Skeletal muscle cell (primary cell): Measurements from ENCODE around the gene MKRN2.
"Not testable (repeated sequence)": the region's sequence is repeated elsewhere in the genome, so short reads cannot be mapped to it uniquely, and the experiment has no call there.

Experiments used
- DNase-seq: peaks from one replicate; pipeline ENCODE4 v3.0.0-alpha.2; 2010; ENCODE audit warnings: low read depth
- H3K4me3 ChIP-seq: 2 replicates; pipeline ENCODE4 v1.5.1; 2011; ENCODE audit warnings: low read depth, mild to moderate bottlenecking, control low read depth, low read length, moderate library complexity

The MKRN2 gene

DNA sequence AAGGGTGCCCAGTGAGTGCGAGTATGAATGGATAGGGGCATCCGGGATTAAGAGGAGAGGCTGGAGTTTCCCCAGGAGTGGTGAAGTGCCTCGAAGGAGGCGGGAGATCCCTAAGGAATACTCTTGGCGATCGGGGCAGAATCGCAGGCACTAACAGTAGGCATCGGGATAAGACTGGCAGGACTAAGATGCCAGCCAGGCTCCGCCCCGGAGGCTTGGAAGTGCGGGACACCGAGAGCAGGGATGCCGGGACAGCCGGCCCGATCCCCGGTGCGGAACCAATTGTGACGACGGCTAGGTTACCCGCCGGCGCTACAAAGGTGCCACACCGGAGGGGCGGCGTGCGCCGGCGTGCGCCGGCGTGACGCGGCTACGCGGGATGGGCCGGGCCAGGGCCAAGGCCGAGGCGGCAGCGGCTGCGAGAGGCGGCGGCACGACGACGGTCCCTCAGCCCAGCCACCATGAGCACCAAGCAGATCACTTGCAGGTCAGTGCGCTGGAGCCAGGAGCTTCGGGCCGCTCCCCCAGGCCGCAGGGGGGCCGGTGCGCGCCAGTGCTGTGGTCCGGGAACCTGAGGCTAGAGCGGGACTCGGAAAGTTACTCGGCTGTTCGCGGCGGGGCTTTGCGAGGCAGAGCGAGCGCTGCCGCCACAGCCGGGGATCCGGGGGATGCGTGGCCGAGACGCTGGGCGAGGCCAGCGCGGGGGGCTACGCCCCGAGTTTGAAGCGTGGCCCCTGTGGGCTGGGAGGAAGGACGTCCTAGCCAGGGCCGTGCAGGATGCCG is at the start of gene MKRN2:
TSS of gene MKRN2 (plus strand) at position 398 of the 783 bp plus-strand sequence. CDS start at position 462, 64 bp downstream.
- DNase-seq = peak; percentile 51
- H3K4me3 ChIP-seq = peak within 1 kb of the TSS; percentile 87

DNA sequence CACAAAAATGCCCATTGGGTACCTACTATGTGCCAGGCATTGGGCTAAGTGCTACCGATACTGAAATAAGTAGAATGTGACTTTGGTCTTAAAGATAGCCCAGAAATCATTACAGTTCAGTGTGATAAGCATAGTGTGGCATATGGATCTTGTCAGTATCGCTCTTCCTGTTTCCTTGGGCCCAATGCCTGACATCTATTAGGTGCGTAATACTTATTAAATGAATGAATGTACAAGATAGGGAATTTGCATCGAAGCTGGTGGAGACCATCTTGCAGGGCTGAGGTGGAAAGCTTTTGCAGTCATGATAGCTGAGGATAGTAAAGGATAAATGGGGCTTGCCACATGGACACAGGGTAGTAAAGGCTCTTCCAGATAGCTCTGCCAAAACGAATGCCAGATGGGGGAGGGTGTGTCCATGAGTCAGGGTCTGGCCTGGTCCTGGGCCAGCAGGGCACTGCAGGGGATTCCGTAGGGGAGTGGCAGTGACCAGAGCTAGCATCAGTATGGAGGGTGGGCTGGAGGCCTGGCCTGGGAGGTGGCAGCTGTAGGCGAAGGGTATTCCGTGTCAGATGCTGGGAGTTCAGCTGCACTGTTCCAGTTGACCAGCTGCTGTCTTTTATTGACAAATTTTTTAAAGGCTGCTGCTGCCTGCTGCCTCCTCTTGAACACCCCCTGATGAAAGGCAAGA is 49.2 kb upstream of the MKRN2 start:
- peak; percentile 87 for DNase-seq
- H3K4me3 ChIP-seq = peak overlapping the region; percentile 17

GRCh38 chr3:12508291-12508700 is 48.6 kb upstream of the MKRN2 start:
- DNase-seq = peak; percentile 100
- peak overlapping the region; percentile 17 for H3K4me3 ChIP-seq

- no peak overlapping the region for H3K4me3 ChIP-seq
- DNase-seq = no peak
Measured at GRCh38 chr3:12509466-12509865, 47.4 kb upstream of the MKRN2 start.

GRCh38 chr3:12512534-12513118 is 44.3 kb upstream of the MKRN2 start:
- DNase-seq = no peak

GRCh38 chr3:12513694-12514446 is 43.0 kb upstream of the MKRN2 start:
- H3K4me3 ChIP-seq = no peak overlapping the region
- DNase-seq = no peak

More at GRCh38 chr3:12512534-12513118, 44.3 kb upstream of the MKRN2 start:
- no peak overlapping the region for H3K4me3 ChIP-seq

DNA sequence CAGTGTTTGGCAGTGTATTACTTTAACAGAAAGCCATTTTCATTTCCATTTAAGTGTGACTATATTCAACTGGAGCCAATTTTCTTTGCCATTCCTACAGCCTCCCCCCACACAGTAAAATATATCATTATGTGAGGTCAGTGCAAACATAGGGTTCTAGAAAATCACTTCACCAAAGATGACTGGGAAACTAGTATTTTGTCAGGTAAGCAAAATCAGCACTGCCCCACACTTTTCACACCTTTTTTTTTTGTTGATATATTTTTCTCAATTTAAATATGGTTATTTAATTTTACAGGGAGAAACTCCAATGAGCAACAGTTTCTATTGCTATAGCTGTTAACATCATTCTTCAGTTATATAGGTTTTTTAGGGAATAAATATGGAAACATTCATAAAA is 41.3 kb upstream of the MKRN2 start:
- H3K4me3 ChIP-seq = no peak overlapping the region
- DNase-seq = no peak

DNA sequence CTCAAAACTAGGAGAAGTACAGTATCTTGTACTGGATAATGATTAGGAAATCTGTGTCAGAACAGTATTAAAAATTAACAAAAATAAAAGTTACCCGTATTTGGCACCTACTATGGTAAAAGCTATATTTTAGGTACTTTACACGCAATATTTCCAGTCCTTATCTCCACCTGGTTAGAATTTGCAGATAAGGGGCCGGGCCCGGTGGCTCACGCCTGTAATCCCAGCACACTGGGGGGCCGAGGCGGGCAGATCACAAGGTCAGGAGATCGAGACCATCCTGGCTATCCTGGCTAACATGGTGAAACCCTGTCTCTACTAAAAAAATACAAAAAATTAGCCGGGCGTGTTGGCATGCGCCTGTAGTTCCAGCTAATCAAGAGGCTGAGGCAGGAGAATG is 40.0 kb upstream of the MKRN2 start:
- no peak overlapping the region for H3K4me3 ChIP-seq

DNA sequence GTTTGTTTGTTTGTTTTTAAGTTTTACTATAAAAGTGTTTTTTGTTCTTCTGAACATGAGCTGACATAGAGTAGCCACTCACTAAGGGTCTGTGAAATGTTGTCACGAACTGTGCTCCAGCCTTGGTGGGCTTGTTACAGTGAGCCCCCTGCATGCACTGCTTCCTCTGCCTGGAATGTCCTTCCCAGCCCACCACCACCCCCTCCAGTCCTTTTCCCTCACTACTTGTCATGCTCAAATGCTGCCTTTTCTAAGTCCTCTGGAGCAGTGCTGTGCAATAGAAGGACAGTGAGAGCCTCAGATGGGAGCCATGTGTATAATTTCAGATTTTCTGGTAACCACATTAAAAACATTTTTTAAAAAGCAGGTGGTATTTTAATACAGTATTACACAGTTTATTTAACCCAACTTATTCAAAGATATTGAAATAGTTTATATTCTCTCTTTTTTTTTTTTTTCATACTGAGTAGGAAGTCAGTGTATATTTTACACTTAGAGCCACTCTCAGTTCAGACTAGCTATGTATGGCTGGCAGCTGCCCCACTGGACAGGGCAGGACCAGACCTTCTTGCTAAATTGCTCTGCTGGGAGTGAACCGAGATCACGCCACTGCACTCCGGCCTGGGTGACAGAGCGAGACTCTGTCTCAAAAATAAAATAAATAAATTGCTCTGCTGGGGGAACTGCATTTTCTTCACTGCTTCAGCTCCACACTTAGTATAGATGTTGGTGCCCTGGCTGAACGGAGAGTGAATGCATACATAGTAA is 38.4 kb upstream of the MKRN2 start:
- no peak for DNase-seq
- H3K4me3 ChIP-seq = no peak overlapping the region

More for the DNA sequence above, 40.0 kb upstream of the MKRN2 start:
- no peak for DNase-seq

DNA sequence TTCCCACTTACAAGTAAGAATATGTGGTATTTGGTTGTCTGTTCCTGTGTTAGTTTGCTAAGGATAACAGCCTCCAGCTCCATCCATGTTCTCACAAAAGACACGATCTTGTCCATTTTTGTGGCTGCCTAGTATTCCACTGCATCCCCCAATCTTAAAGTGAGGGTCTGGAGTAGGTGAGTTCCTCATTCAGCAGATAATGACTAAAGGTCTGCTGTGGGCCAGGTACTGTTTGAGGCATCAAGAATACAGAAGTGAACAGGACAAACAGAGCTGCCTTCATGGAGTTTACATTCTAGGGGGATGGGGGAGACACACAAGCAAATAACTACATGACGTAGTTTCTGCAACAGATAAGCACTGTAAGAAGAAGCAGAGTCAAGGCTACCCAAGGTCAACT is 35.9 kb upstream of the MKRN2 start:
- no peak for DNase-seq

GRCh38 chr3:12522721-12523120 is 34.2 kb upstream of the MKRN2 start:
- no peak for DNase-seq
- H3K4me3 ChIP-seq = no peak overlapping the region

More for the DNA sequence above, 35.9 kb upstream of the MKRN2 start:
- H3K4me3 ChIP-seq = no peak overlapping the region

GRCh38 chr3:12527757-12528143 is 29.1 kb upstream of the MKRN2 start:
- DNase-seq = no peak
- no peak overlapping the region for H3K4me3 ChIP-seq

- H3K4me3 ChIP-seq = no peak overlapping the region
Measured at GRCh38 chr3:12532182-12532581, 24.7 kb upstream of the MKRN2 start.

DNA sequence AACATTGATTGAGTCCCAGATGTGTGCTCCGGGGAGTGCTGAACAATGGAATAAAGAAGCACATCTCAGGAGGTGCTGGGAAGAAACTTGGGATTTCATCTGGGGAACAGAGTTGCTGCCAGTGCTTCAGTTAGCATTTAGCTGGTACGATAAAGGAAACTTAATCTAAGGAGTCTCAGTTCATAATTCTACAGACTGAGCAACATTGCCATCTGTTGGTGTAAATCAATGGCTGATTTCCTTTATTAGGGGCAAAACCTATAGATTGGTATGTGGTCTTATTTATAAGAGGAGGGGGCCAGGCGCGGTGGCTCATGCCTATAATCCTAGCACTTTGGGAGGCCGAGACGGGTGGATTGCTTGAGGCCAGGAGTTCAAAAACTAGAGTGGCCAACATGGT is 20.5 kb upstream of the MKRN2 start:
- DNase-seq = no peak
- no peak overlapping the region for H3K4me3 ChIP-seq

More at GRCh38 chr3:12532182-12532581, 24.7 kb upstream of the MKRN2 start:
- DNase-seq = no peak

- DNase-seq = no peak
- H3K4me3 ChIP-seq = no peak overlapping the region
Measured at GRCh38 chr3:12541625-12542024, 15.3 kb upstream of the MKRN2 start.

GRCh38 chr3:12543497-12543896 is 13.4 kb upstream of the MKRN2 start:
- not testable (repeated sequence) for H3K4me3 ChIP-seq, DNase-seq

DNA sequence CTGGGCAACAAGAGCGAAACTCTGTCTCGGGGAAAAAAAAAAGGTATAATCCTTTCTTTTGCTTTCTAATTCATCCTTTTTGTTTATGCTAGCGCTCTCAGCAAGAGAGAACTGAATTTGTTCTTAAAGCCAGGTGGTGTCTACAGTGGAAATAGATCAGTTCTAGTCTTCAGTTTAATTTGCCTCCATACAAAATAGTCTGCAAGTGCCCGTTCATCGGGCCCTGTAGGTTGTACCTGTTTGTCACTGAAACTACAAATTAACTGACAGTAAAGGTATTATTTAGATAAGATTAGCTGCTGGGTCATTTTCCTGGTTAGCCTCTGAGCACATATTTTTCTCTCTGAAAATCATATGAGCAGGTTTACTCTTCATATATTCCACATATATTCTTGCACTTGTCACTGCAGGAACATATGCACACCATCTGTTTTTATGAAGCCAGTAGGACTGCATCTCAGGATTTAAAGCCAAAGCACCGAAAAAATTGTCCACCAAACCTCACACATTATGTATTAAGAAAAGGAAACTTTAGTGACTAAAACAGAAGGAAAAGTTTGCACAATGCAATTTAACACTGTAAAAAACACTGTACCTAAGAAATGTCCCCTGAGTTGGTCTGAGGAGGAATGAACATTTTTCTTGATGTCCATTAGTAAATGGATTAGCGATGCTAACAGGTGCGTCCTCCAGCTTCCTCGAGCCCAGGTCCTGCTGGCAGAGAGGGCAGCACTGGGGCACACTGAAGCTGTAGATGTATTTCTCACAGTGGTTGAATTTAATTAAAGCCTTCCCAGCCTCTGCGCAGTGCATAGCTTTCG is 12.0 kb upstream of the MKRN2 start:
- H3K4me3 ChIP-seq = no peak overlapping the region
- no peak for DNase-seq

GRCh38 chr3:12545473-12545791 is 11.5 kb upstream of the MKRN2 start, which contains the start of gene MKRN2OS:
Gene MKRN2OS, minus strand, starts transcription at chr3:12545499. Its CDS starts 35 bp downstream, at chr3:12545464.
- no peak for DNase-seq
- H3K4me3 ChIP-seq = no peak within 1 kb of the TSS
